ENCODE measurements around the gene SHC4.
A peak's percentile ranks its signal among the peaks of the same experiment; 100 is the strongest.
"Not testable (repeated sequence)": the region's sequence is repeated elsewhere in the genome, so short reads cannot be mapped to it uniquely, and the experiment has no call there.

The SHC4 gene

GRCh38 chr15:48963524-48964113 lies at the start of gene SHC4:
Gene SHC4 (minus strand): TSS chr15:48963919. CDS start chr15:48963015, 904 bp downstream.
- DNase-seq (ENCODE audit: low spot score): peak; percentile 83

DNA sequence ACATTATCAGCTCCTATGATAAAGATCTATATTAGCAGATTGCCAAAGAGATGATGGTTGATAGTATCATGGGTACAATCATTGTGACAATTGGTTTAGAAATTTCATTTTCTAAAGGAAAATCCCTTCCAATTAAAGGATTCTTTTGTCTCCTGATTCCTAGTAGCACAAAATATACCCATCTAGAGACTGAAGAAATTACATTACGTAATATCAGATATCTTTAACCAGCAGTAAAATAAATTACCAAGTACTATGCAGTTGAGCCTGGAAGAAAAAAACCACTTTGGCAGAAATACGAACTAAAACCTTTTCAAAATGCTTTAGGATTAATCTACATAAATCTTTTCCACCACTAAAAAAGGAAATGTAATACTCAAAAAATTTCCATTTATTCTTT lies 35.6 kb upstream of the SHC4 start:
- DNase-seq (ENCODE audit: low spot score): no peak

DNA sequence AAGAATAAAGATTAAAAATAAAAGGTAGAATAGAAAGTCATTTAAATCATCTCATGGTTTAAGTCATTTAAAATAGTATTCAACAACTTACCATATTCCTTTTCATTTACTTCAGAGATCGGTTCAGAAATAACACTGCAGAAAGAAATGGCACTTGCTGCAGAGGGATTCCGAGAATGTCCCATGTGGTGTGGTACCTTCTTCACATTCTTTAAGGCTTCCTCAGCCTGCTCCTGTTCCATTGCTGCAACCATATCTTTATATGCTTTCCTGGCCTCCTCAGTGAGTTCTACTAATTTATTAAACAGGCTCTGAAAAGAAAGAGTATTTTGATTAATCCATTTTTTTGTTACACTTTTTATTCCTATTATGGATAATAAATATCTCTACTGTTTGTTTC lies 32.6 kb upstream of the SHC4 start:
- DNase-seq (ENCODE audit: low spot score): no peak

DNA sequence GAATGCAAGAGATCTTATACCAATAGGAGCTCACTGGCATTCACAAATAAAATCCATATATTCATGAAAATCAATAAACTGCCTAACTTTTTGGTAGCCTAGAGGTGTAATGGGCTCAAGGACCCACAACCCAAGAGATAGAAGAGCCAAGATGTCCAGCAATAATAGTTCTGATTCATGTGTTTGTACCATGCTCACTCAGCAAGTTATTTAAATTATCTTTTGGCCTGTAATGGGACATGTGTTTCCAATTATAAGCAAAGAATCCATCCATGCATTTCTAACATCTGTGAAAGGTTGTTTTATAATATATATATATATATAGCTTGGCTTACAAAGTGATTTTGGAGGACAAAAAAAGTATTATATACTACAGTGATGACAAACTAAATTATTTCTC lies 29.7 kb upstream of the SHC4 start:
- no peak for DNase-seq (ENCODE audit: low spot score)

- DNase-seq (ENCODE audit: low spot score): no peak
Measured at GRCh38 chr15:48992545-48992944, 28.8 kb upstream of the SHC4 start.

GRCh38 chr15:48992096-48992495 lies 28.4 kb upstream of the SHC4 start:
- DNase-seq (ENCODE audit: low spot score): no peak

GRCh38 chr15:48989170-48989569 lies 25.5 kb upstream of the SHC4 start:
- DNase-seq (ENCODE audit: low spot score): no peak

- DNase-seq (ENCODE audit: low spot score): no peak
Measured at GRCh38 chr15:48987142-48987541, 23.4 kb upstream of the SHC4 start.

DNA sequence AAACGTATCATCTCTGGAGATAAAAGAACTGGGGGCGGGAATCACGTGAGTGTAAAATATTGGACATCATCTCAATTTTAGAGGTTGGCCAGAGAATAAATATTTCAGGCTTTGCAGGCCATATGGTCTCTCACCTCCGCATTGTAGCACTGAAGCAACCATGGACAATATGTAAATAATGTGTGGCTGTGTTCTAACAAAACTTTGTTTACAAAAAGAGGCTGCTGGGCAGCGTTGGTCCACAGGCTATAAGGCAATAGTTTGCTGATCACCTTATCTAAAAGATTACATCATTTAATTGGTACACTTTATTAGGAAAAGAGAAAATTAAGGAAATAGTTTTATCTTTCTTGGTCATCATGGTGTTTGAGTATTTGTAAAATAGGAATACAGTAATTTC lies 22.5 kb upstream of the SHC4 start:
- DNase-seq (ENCODE audit: low spot score): no peak

GRCh38 chr15:48985516-48985915 lies 21.8 kb upstream of the SHC4 start:
- DNase-seq (ENCODE audit: low spot score): no peak

DNA sequence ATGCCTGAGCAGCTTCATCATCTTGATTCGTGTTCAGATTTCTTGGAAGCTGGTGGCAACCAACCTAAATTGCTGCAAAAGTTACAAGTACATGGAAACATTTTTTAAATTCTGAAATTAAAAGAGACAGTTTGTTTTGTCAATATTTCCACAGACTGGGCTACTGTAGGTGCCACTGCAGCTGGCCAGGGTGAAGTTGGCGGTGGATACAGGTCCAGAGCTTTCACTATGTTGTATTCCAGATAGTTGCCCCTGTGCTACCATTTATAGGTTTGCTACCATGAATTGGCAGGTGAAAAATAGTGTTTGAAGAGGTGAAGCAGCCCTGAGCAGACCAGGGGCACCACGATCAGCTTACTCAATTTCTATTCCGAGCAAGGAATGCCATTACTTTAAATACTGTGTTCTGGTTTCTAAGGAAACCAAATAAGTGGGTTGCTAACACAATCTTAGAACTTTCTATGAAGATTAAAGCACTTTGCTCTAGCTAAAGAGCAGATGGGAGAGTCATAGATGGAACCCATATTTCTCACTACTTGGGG lies 21.2 kb upstream of the SHC4 start:
- no peak for DNase-seq (ENCODE audit: low spot score)

GRCh38 chr15:48984021-48984710 lies 20.4 kb upstream of the SHC4 start:
- DNase-seq (ENCODE audit: low spot score): no peak

DNA sequence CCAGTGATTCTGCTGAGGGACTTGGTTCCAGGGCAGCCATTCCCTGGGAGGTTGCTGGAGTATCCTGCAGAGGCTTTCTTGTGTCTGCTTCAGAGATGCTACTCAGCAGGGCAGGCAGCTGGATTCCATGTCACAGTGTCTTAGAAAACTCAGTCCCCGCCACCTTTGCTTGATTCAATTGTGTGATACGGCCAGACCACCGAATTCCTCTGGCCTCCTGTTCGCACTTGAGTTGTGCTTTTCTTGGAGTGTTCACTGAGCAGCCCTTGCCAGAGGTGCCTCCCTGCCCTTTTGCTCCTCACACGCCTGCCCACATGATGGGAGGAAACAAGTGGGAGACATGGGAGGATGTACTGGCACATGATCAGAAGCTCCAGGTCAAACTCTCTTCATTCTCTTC lies 19.6 kb upstream of the SHC4 start:
- no peak for DNase-seq (ENCODE audit: low spot score)

DNA sequence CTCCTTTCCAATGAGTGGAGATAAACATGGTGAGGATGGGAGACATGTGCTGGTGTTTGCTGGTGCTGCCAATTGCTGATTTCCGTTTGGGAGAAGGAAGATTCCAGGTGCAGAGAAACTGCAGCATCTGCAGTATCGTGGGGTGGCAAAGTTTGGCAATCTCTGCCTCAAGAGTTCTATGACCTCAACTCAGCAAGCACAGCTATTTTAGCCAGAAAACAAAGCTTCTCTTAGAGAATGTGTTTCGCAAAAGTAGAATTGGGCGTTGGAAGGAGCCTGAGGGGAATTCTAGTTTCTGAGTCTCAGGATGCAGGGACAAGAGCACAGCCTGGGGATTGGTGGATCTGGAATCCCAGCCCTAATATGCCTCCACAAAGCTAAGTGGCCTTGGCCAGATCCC lies 18.2 kb upstream of the SHC4 start:
- DNase-seq (ENCODE audit: low spot score): no peak

DNA sequence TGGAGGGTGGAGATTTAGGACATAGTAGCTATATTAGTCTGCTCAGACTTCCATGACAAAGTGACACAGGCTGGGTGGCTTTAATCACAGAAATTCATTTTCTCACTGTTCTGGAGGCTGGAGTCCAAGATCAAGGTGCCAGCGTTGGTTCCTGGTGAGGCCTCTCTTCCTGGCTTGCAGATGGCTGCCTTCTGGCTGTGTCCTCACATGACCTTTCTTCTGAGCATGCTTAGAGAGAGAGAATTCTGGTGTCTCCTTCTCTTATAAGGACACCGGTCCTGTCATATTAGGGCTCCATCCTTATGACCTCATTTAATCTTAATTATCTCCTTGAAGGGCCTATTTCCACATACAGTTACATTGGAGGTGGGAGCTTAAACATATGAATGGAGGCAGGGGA lies 14.9 kb upstream of the SHC4 start:
- no peak for DNase-seq (ENCODE audit: low spot score)

DNA sequence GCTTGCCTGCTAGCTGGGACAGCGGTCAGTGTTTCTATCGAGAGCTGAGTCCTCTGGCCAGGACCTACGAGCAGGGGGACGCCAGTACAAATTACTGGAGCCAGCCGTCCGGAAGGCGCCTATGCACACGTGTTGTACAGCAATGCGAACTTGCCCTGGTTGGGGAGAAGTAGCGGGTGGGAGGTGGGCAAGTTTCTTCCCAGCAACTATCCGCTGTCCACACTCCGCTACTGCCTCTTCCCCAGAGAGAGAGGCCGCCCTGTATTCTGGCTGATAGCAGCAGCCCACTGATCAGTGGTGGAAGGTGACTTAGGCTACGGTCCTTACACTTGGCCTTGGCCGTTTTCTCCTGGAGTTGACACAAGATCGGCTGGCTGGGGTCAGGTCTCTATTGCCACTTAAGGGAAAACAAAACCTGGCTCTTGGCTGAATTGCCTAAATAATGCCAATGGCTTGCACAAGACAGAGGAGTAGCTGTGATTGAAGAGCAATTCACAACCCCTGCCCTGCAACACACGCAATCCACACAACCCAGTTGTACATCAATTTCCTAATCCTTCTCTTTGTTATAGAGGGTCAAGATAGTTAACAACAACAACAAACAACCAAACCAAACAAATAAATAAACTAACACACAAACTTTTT lies 12.8 kb upstream of the SHC4 start:
- DNase-seq (ENCODE audit: low spot score): no peak

GRCh38 chr15:48975472-48976419 lies 12.0 kb upstream of the SHC4 start:
- peak; percentile 88 for DNase-seq (ENCODE audit: low spot score)

DNA sequence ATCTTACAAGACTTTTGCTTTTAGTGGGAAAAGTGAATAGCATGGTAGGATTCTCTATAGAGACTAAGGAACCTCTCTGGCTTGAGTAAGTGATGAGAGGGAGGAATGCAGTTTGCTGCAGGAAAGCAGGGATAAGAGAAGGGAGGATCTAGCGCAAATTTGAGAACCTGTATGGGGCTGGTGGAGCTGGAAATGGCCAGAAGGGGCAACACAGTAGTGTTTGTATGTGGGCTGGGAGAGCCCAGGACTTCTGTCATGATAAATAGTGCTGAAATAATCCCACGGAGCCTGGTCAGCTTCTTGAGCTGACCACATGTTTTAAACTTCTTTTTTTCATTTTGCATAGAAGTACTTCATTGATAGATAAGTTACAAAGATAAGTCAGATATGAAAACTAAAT lies 11.2 kb upstream of the SHC4 start:
- no peak for DNase-seq (ENCODE audit: low spot score)

DNA sequence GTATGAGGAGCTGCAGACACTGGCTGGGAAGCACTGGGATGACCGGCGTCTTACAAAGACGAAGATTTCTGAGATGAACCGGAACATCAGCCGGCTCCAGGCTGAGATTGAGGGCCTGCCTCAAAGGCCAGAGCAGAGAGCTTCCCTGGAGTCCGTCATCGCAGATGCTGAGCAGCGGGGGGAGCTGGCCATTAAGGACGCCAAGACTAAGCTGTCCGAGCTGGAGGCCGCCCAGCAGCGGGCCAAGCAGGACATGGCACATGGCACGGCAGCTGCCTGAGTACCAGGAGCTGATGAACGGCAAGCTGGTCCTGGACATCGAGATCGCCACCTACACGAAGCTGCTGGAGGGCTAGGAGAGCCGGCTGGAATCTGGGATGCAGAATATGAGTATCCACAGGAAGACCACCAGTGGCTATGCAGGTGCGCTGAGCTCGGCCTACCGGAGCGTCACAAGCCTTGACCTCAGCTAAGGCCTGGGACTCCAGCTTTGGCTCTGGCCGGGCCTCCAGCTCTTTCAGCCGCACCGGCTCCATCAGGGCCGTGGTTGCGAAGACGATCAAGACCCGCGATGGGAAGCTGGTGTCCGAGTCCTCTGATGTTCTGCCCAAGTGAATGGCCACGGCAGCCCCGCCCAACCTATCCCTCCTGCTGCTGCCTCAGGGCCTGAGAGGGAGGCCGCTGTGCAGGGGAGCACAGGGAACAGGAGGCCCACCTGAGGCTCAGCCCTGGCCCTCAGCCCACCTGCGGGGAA lies 9.2 kb upstream of the SHC4 start:
- no peak for DNase-seq (ENCODE audit: low spot score)

GRCh38 chr15:48970926-48971325 lies 7.2 kb upstream of the SHC4 start:
- DNase-seq (ENCODE audit: low spot score): not testable (repeated sequence)

DNA sequence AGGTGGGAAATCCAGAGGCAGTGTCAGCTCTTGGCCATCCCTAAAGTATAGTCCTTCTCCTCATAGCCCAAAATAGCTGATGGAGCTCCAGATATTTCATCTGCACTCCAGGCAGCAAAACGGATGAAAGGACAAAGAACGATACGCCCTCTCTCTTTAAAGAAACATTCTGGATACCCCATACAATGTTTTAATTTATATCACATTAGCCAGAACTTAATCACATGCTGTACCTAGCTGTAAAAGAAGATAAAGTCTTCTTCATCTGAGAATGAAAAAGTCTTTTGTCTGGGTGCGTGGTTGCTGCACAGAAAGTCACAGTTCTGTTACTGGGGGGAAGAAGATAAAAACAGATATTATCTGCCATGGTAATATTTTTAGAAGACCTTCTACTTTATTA lies 4.3 kb upstream of the SHC4 start:
- no peak for DNase-seq (ENCODE audit: low spot score)

Data from LoVo (cell line).